MCF 10A (cell line): ENCODE measurements around the gene BTBD2. TPM values are rescaled to one million over a fixed set of nuclear protein-coding genes. Genes with fewer than 3 reads are reported as not detected.

ENCODE experiments used
- BruUV-seq: library from RNA; stranded (reverse); fragments of 400-500 nt; replicated peaks from 2 replicates; lab custom pipeline; 2021; lab: Mats Ljungman, UMichigan
- CTCF ChIA-PET: fragments of 300-600 bp; sonication (Branson Sonifier 250); formaldehyde crosslinking; extraction: SDS; loops from one replicate; lab custom pipeline; 2021; ENCODE audit warnings: antibody characterized with exemption, inconsistent platforms; lab: Yijun Ruan, JAX
- POLR2A ChIA-PET: fragments of 300-600, 350-650 bp; sonication (Branson Sonifier 250); formaldehyde crosslinking; extraction: SDS; loops from one replicate; lab custom pipeline; 2020; ENCODE audit warnings: antibody characterized with exemption, inconsistent platforms; lab: Yijun Ruan, JAX
- DNase-seq: peaks from one replicate; pipeline ENCODE4 v3.0.0-alpha.2; 2018; ENCODE audit not compliant: unreplicated experiment
- H3K27ac Mint-ChIP-seq: one replicate; pipeline ENCODE4 v1.8.0; 2022; ENCODE audit warnings: mild to moderate bottlenecking, low read depth, mixed read lengths; ENCODE audit not compliant: unreplicated experiment
- H3K27me3 Mint-ChIP-seq: one replicate; pipeline ENCODE4 v1.8.0; 2022; ENCODE audit warnings: mixed read lengths; ENCODE audit not compliant: insufficient read depth, unreplicated experiment
- H3K36me3 Mint-ChIP-seq: one replicate; pipeline ENCODE4 v1.8.0; 2022; ENCODE audit warnings: mild to moderate bottlenecking, moderate library complexity, mixed read lengths; ENCODE audit not compliant: insufficient read depth, unreplicated experiment
- H3K4me1 Mint-ChIP-seq: one replicate; pipeline ENCODE4 v1.8.0; 2022; ENCODE audit warnings: mixed read lengths; ENCODE audit not compliant: insufficient read depth, unreplicated experiment
- H3K4me3 Mint-ChIP-seq: one replicate; pipeline ENCODE4 v1.8.0; 2022; ENCODE audit warnings: mild to moderate bottlenecking, moderate library complexity, mixed read lengths; ENCODE audit not compliant: unreplicated experiment
- H3K9me3 Mint-ChIP-seq: one replicate; pipeline ENCODE4 v1.8.0; 2022; ENCODE audit warnings: mixed read lengths; ENCODE audit not compliant: unreplicated experiment
- intact Hi-C: fragments of 100-400 bp; cut with micrococcal nuclease; formaldehyde crosslinking; loops from 2 replicates; pipeline ENCODE4 v1.14.1; 2022
- total RNA-seq: library from RNA; stranded (reverse); gene quantifications from 2 replicates; pipeline ENCODE4 v1.2.3, GENCODE V29; 2022
- TF ChIP-seq, protein P1 (sequence below): fragments of 200-600 bp; IDR thresholded peaks from one replicate; pipeline ENCODE4 v1.8.0; 2022; ENCODE audit warnings: antibody characterized with exemption, mild to moderate bottlenecking; ENCODE audit not compliant: unreplicated experiment

Gene BTBD2
- total RNA-seq, 1 experiment from 2014 or later, result 53.1 TPM

DNA sequence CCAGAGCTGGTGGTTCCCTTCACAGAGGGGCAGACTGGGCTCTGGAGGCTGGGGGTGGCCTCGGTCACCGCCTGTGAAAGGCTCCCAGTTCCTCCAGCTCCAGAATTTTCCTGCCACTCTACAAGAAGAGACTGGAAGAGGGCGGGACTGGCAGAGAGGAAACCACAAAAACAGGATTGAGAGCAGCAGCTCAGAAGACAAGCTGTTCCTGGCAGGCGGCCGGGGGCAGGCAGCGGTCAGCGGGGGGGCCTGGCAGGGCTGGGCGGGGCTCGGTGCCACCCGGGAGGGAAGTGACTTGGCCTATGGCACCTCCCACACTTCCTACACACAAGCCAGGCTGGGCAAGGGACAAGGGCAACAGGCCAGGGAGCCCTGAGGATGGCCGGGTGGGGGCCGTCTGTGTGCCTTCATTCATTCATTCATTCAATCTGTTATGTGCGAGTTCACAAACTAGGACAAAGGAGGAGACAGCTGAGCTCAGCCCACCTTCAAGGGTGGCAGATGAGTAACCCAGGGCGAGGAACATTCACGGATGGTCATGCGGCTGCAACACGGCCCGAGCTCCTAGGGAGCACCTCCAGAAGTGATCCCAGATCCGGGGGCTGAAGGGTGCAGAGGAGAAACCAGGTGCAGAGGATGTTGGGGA lies 16.9 kb upstream of the BTBD2 start:
- H3K27me3 Mint-ChIP-seq, result no peaks in the 10 kb centered on the region
- peak; percentile 98 for DNase-seq
- ChIA-PET POLR2A (interaction anchor here (0.6 to 3.9 kb wide), 20 partner anchors 10 to 1045 kb away, joined by 3 to 87 read pairs (median 4); no protein-coding TSS in a partner anchor), CTCF (interaction anchor here (0.6 to 2.4 kb wide), 10 partner anchors 9 to 359 kb away, joined by 3 to 12 read pairs (median 4); no protein-coding TSS in a partner anchor)
- TF ChIP-seq, protein P1, sequence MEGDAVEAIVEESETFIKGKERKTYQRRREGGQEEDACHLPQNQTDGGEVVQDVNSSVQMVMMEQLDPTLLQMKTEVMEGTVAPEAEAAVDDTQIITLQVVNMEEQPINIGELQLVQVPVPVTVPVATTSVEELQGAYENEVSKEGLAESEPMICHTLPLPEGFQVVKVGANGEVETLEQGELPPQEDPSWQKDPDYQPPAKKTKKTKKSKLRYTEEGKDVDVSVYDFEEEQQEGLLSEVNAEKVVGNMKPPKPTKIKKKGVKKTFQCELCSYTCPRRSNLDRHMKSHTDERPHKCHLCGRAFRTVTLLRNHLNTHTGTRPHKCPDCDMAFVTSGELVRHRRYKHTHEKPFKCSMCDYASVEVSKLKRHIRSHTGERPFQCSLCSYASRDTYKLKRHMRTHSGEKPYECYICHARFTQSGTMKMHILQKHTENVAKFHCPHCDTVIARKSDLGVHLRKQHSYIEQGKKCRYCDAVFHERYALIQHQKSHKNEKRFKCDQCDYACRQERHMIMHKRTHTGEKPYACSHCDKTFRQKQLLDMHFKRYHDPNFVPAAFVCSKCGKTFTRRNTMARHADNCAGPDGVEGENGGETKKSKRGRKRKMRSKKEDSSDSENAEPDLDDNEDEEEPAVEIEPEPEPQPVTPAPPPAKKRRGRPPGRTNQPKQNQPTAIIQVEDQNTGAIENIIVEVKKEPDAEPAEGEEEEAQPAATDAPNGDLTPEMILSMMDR, result no peak
- H3K36me3 Mint-ChIP-seq, result peaks cover 5% of the 10 kb centered on the region
- no TSS peak for BruUV-seq
- peaks cover 29% of the 10 kb centered on the region for H3K4me1 Mint-ChIP-seq
- intact Hi-C loops, result loop anchor here (1.0 kb wide), 1 partner anchor 29 kb away; no protein-coding TSS in a partner anchor
- peak overlapping the region; percentile 57 for H3K4me3 Mint-ChIP-seq
- H3K27ac Mint-ChIP-seq, result peak overlapping the region; percentile 94
- H3K9me3 Mint-ChIP-seq, result no peaks in the 10 kb centered on the region

DNA sequence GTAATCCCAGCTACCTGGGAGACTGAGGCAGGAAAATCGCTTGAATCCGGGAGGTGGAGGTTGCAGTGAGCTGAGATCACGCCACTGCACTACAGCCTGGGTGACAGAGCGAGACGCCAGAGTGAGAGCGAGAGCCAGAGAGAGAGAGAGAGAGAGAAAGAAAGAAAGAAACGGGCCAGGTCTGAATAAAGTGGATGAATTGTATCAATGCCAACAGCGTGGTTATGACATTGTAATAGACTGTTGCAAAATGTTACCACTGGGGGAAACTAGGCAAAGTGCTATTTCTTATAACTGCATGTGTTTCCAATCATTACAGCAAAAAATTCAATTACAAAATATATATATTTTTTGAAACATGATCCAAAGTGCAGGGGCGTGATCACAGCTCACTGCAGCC lies 11.8 kb upstream of the BTBD2 start:
- peak; percentile 87 for DNase-seq
- H3K27ac Mint-ChIP-seq, result peak overlapping the region; percentile 17
- H3K4me1 Mint-ChIP-seq, result peaks cover 20% of the 10 kb centered on the region
- BruUV-seq, result no TSS peak
- H3K36me3 Mint-ChIP-seq, result no peaks in the 10 kb centered on the region
- H3K4me3 Mint-ChIP-seq, result no peak overlapping the region
- H3K9me3 Mint-ChIP-seq, result no peaks in the 10 kb centered on the region
- no peaks in the 10 kb centered on the region for H3K27me3 Mint-ChIP-seq
- TF ChIP-seq, protein P1, result no peak
- ChIA-PET CTCF (interaction anchor here (0.6 to 1.2 kb wide), 7 partner anchors 16 to 610 kb away, joined by 3 to 9 read pairs (median 5); no protein-coding TSS in a partner anchor), POLR2A (interaction anchor here (0.7 to 1.6 kb wide), 4 partner anchors 32 to 63 kb away, joined by 3 to 4 read pairs (median 4); no protein-coding TSS in a partner anchor)
- intact Hi-C loops, result no loop called here

DNA sequence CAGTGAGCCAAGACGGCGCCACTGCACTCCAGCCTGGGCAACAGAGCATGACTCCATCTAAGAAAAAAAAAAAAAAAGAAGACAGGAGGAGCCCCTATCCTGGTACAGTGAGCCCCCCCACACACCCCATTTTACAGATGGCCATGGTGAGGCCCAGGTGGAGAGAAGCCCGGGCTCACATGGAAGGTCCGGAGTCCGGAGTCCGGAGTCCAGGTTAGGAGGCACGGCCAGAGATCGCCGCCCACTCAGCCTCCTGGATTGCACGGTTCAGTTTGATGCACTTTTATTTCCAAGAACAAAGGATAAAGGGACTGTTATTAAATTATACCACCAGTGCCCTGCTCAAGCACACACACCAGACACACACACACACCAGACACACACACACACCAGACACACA lies 11.3 kb upstream of the BTBD2 start:
- Mint-ChIP-seq H3K9me3 (no peaks in the 10 kb centered on the region), H3K27ac (peak overlapping the region; percentile 17), H3K4me1 (peaks cover 15% of the 10 kb centered on the region), H3K36me3 (no peaks in the 10 kb centered on the region), H3K27me3 (no peaks in the 10 kb centered on the region), H3K4me3 (no peak overlapping the region)
- ChIA-PET CTCF (interaction anchor here (0.7 kb wide), 3 partner anchors 43 to 133 kb away, joined by 3 to 9 read pairs (median 3); no protein-coding TSS in a partner anchor), POLR2A (interaction anchor here (0.7 to 1.2 kb wide), 2 partner anchors 32 to 40 kb away, joined by 3 to 4 read pairs; no protein-coding TSS in a partner anchor)
- intact Hi-C loops, result no loop called here
- TF ChIP-seq, protein P1, result no peak
- no peak for DNase-seq
- BruUV-seq, result no TSS peak

DNA sequence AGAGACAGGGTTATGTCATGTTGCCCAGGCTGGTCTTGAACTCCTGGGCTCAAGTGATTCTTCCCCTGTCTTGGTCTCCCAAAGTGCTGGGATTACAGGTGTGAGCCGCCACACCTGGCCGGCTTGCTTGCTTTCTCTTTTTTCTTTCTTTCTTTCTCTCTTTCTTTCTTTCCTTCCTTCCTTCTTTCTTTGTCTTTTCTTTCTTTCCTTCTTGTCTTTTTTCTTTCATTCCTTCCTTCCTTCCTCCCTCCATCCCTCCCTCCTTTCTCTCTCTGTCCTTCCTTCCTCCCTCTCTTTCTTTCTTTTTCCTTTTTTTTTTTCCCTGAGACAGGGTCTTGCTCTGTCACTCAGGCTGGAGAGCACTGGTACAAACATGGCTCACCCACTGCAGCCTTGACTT lies 6.8 kb upstream of the BTBD2 start:
- ChIA-PET CTCF (interaction anchor here (0.6 to 1.2 kb wide), 3 partner anchors 48 to 97 kb away, joined by 3 to 5 read pairs (median 3); no protein-coding TSS in a partner anchor), POLR2A (interaction anchor here (1.5 to 3.5 kb wide), 2 partner anchors 10 to 19 kb away, joined by 3 to 15 read pairs; no protein-coding TSS in a partner anchor)
- Mint-ChIP-seq H3K4me3 (no peak overlapping the region), H3K27ac (no peak overlapping the region), H3K4me1 (peaks cover 12% of the 10 kb centered on the region), H3K36me3 (no peaks in the 10 kb centered on the region), H3K9me3 (no peaks in the 10 kb centered on the region), H3K27me3 (no peaks in the 10 kb centered on the region)
- BruUV-seq, result no TSS peak
- TF ChIP-seq, protein P1, result no peak
- intact Hi-C loops, result no loop called here
- no peak for DNase-seq
